DOHH2 (cell line): ENCODE data around the gene ATXN7L1.

ENCODE experiments used
- H3F3A ChIP-seq: fragments of 200-600 bp; sonication (generic), shearing (Covaris generic); 2 replicates; pipeline ENCODE4 v1.6.0; 2016; ENCODE audit warnings: antibody characterized with exemption, mild to moderate bottlenecking; ENCODE audit not compliant: control insufficient read depth, insufficient read depth
- H3K27ac ChIP-seq: fragments of 200-600 bp; sonication (generic); 2 replicates; pipeline ENCODE4 v1.5.1; 2014; ENCODE audit warnings: low read depth, mild to moderate bottlenecking, low read length, moderate library complexity
- H3K27me3 ChIP-seq: fragments of 200-600 bp; sonication (generic); 2 replicates; pipeline ENCODE4 v1.6.1; 2014; ENCODE audit warnings: mild to moderate bottlenecking, low read length, mixed read lengths; ENCODE audit not compliant: control insufficient read depth
- H3K36me3 ChIP-seq: fragments of 200-600 bp; sonication (generic); 2 replicates; pipeline ENCODE4 v1.6.1; 2014; ENCODE audit warnings: mild to moderate bottlenecking, low read length, moderate library complexity, mixed read lengths; ENCODE audit not compliant: control insufficient read depth
- H3K4me1 ChIP-seq: fragments of 200-600 bp; sonication (generic); 2 replicates; pipeline ENCODE4 v1.6.1; 2014; ENCODE audit warnings: mild to moderate bottlenecking, low read length, mixed read lengths; ENCODE audit not compliant: control insufficient read depth
- H3K4me2 ChIP-seq: fragments of 200-600 bp; sonication (generic); 2 replicates; pipeline ENCODE4 v1.6.0; 2014; ENCODE audit warnings: mild to moderate bottlenecking, low read length, moderate library complexity
- H3K4me3 ChIP-seq: fragments of 200-600 bp; sonication (generic); 2 replicates; pipeline ENCODE4 v1.5.1; 2014; ENCODE audit warnings: mild to moderate bottlenecking, low read length, mixed read lengths
- H3K79me2 ChIP-seq: fragments of 200-600 bp; sonication (generic); 2 replicates; pipeline ENCODE4 v1.6.1; 2014; ENCODE audit warnings: mild to moderate bottlenecking, low read length, mixed read lengths; ENCODE audit not compliant: control insufficient read depth
- H3K9me2 ChIP-seq: fragments of 200-600 bp; sonication (generic); replicated peaks from 2 replicates; pipeline ENCODE4 v1.6.1; 2014; ENCODE audit warnings: mild to moderate bottlenecking, low read length, mixed read lengths; ENCODE audit not compliant: control insufficient read depth
- H3K9me3 ChIP-seq: fragments of 200-600 bp; sonication (generic); 2 replicates; pipeline ENCODE4 v1.6.1; 2014; ENCODE audit warnings: antibody characterized with exemption, low read length, mixed read lengths; ENCODE audit not compliant: control insufficient read depth, insufficient read depth
- H4K20me1 ChIP-seq: fragments of 200-600 bp; sonication (generic); 2 replicates; pipeline ENCODE4 v1.6.0; 2014; ENCODE audit warnings: low read depth, mild to moderate bottlenecking, antibody characterized with exemption, low read length, moderate library complexity; ENCODE audit not compliant: control insufficient read depth, insufficient read depth
- CTCF ChIP-seq: fragments of 200-600 bp; sonication (generic); IDR thresholded peaks from one replicate; pipeline ENCODE4 v1.5.1; 2014; ENCODE audit warnings: antibody characterized with exemption, mild to moderate bottlenecking, low read depth, low read length; ENCODE audit not compliant: poor library complexity, severe bottlenecking
- EZH2phosphoT487 ChIP-seq: fragments of 200-600 bp; sonication (generic); IDR thresholded peaks from 2 replicates; pipeline ENCODE4 v1.6.1; 2017; ENCODE audit warnings: borderline replicate concordance, mild to moderate bottlenecking, antibody characterized with exemption, low read length, moderate library complexity, mixed read lengths

The ATXN7L1 gene

DNA sequence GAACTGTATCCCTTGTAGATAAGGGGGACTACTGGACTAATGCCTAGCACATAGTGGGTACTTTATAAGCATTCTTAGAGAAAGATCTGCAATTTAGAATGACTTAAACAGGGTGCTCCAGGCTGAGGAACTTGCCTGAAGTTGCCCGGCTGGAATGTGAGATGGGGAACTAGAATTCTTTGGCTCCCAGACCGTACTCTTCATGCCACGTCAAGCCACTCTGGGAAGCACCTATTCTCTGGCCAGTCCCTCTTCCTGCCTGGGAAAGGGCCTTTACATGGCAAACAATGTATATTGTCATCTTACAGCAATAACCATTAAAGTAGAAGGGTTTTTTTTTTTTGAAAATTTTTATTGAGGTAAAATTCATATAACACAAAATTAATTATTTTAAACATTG is 34.5 kb downstream of the ATXN7L1 start:
- H3K36me3 ChIP-seq = no peaks in the 10 kb centered on the region
- no peaks in the 10 kb centered on the region for H3F3A ChIP-seq
- H3K4me1 ChIP-seq = no peaks in the 10 kb centered on the region
- H3K27ac ChIP-seq = no peak overlapping the region
- no peaks in the 10 kb centered on the region for H3K9me3 ChIP-seq
- H3K4me2 ChIP-seq = no peak overlapping the region
- H3K27me3 ChIP-seq = 0 out of 2 replicates have a peak, but pooled peaks cover 3% of the 10 kb centered on the region
- no peaks in the 10 kb centered on the region for H4K20me1 ChIP-seq
- H3K9me2 ChIP-seq = no peaks in the 10 kb centered on the region
- H3K79me2 ChIP-seq = no peaks in the 10 kb centered on the region
- TF ChIP-seq EZH2phosphoT487 = no peak
- TF ChIP-seq CTCF = no peak
- no peak overlapping the region for H3K4me3 ChIP-seq

GRCh38 chr7:105840981-105841749 is 35.2 kb downstream of the ATXN7L1 start:
- Histone ChIP-seq H3K4me1 (no peaks in the 10 kb centered on the region), H3F3A (no peaks in the 10 kb centered on the region), H3K4me2 (no peak overlapping the region), H3K27me3 (0 out of 2 replicates have a peak, but pooled peaks cover 3% of the 10 kb centered on the region), H3K9me3 (no peaks in the 10 kb centered on the region), H3K36me3 (no peaks in the 10 kb centered on the region), H3K27ac (no peak overlapping the region), H3K79me2 (no peaks in the 10 kb centered on the region), H3K9me2 (no peaks in the 10 kb centered on the region), H4K20me1 (no peaks in the 10 kb centered on the region), H3K4me3 (no peak overlapping the region)
- TF ChIP-seq CTCF (no peak), EZH2phosphoT487 (no peak)

GRCh38 chr7:105839266-105839665 is 37.1 kb downstream of the ATXN7L1 start:
- TF ChIP-seq EZH2phosphoT487 = no peak
- TF ChIP-seq CTCF = no peak

More at GRCh38 chr7:105839266-105839665, 37.1 kb downstream of the ATXN7L1 start:
- Histone ChIP-seq H3K27ac (no peak overlapping the region), H3K27me3 (0 out of 2 replicates have a peak, but pooled peaks cover 3% of the 10 kb centered on the region), H3K4me1 (no peaks in the 10 kb centered on the region), H3K9me3 (no peaks in the 10 kb centered on the region), H3K4me2 (no peak overlapping the region), H4K20me1 (no peaks in the 10 kb centered on the region), H3K9me2 (no peaks in the 10 kb centered on the region), H3K36me3 (no peaks in the 10 kb centered on the region), H3K4me3 (no peak overlapping the region), H3F3A (no peaks in the 10 kb centered on the region), H3K79me2 (no peaks in the 10 kb centered on the region)
